ENCODE measurements around the gene DLEC1. TPM values are rescaled to one million over a fixed set of nuclear protein-coding genes. Genes with fewer than 3 reads are reported as not detected.

The DLEC1 gene
- total RNA-seq: 1 to 10 TPM in 4 of 8 experiments, under 1 TPM in 4; 0.27 to 3.5 (median 0.81) TPM

GRCh38 chr3:38039101-38039898 lies at the start of gene DLEC1:
TSS of gene DLEC1 (plus strand) at chr3:38039208. CDS start at chr3:38039226, 18 bp downstream.
- in situ Hi-C loops (cut with MboI; ENCODE audit: low pct_unique_long_range_greater_than_20kb in 2 of 9, low sequenced_read_pairs in 9 of 9, unreplicated experiment in 9 of 9): no loop called here
- WGBS, 10 experiments: 0 to 30% (median 11%) methylated on average over 2 to 44 of the region's 67 CpGs; no CpG with 5 or more reads in 3 of the 10 experiments
- Histone ChIP-seq H3K4me3 (peak within 1 kb of the TSS; percentile 31 to 43 (median 35)), H3K27ac (no peak within 1 kb of the TSS), H3K4me1 (replicated peaks in 1 of 2) (peaks cover 3 to 8% of the 10 kb centered on the region in 2 donors)
- peak in 6 of 8 experiments; percentile 79 to 89 (median 86) for ATAC-seq (replicated peaks in 6 of 8)

GRCh38 chr3:37989821-37990480 lies 49.1 kb upstream of the DLEC1 start:
- in situ Hi-C loops (cut with MboI; ENCODE audit: low pct_unique_long_range_greater_than_20kb in 2 of 9, low sequenced_read_pairs in 9 of 9, unreplicated experiment in 9 of 9): no loop called here
- Histone ChIP-seq H3K4me3 (no peak overlapping the region), H3K4me1 (replicated peaks in 1 of 2) (no peaks in the 10 kb centered on the region), H3K27ac (no peak overlapping the region)
- no peak for ATAC-seq (replicated peaks in 6 of 8)
- 17 to 100% (median 93%) methylated on average over 1 to 3 of the region's 7 CpGs; no CpG with 5 or more reads in 6 of the 10 experiments for WGBS, 10 experiments

- Histone ChIP-seq H3K4me3 (no peak within 1 kb of the TSS), H3K27ac (no peak within 1 kb of the TSS), H3K4me1 (replicated peaks in 1 of 2) (no peaks in the 10 kb centered on the region)
- WGBS, 10 experiments: 52 to 94% methylated on average over 5 to 6 of the region's 10 CpGs; no CpG with 5 or more reads in 8 of the 10 experiments
- in situ Hi-C loops (cut with MboI; ENCODE audit: low pct_unique_long_range_greater_than_20kb in 2 of 9, low sequenced_read_pairs in 9 of 9, unreplicated experiment in 9 of 9): no loop called here
- ATAC-seq (replicated peaks in 6 of 8): peak in 4 of 8 experiments; percentile 3 to 45 (median 26)
Observed at GRCh38 chr3:37990527-37990926, 48.5 kb upstream of the DLEC1 start, which contains the start of gene VILL. TSS of gene VILL (plus strand) at chr3:37990786. CDS start at chr3:37993673, 2,887 bp downstream.

- in situ Hi-C loops (cut with MboI; ENCODE audit: low pct_unique_long_range_greater_than_20kb in 2 of 9, low sequenced_read_pairs in 9 of 9, unreplicated experiment in 9 of 9): no loop called here
- H3K4me3 ChIP-seq: no peak overlapping the region
- WGBS, 10 experiments: 67% methylated on average over 1 of the region's 6 CpGs; no CpG with 5 or more reads in 9 of the 10 experiments
Observed at GRCh38 chr3:37991109-37991508, 47.9 kb upstream of the DLEC1 start.

GRCh38 chr3:37991823-37992222 lies 47.2 kb upstream of the DLEC1 start:
- Histone ChIP-seq H3K4me3 (no peak overlapping the region), H3K4me1 (replicated peaks in 1 of 2) (no peaks in the 10 kb centered on the region), H3K27ac (no peak overlapping the region)
- ATAC-seq (replicated peaks in 6 of 8): no peak
- WGBS, 10 experiments: 73% methylated on average over 6 of the region's 7 CpGs; no CpG with 5 or more reads in 9 of the 10 experiments
- in situ Hi-C loops (cut with MboI; ENCODE audit: low pct_unique_long_range_greater_than_20kb in 2 of 9, low sequenced_read_pairs in 9 of 9, unreplicated experiment in 9 of 9): no loop called here

More at GRCh38 chr3:37991109-37991508, 47.9 kb upstream of the DLEC1 start:
- Histone ChIP-seq H3K27ac (no peak overlapping the region), H3K4me1 (replicated peaks in 1 of 2) (no peaks in the 10 kb centered on the region)
- peak in 1 of 8 experiments; percentile 12 for ATAC-seq (replicated peaks in 6 of 8)

GRCh38 chr3:37992271-37993066 lies 46.5 kb upstream of the DLEC1 start:
- ATAC-seq (replicated peaks in 6 of 8): no peak
- 60 to 100% (median 70%) methylated on average over 1 to 6 of the region's 9 CpGs; no CpG with 5 or more reads in 3 of the 10 experiments for WGBS, 10 experiments
- Histone ChIP-seq H3K4me1 (replicated peaks in 1 of 2) (no peaks in the 10 kb centered on the region), H3K4me3 (no peak overlapping the region), H3K27ac (no peak overlapping the region)
- in situ Hi-C loops (cut with MboI; ENCODE audit: low pct_unique_long_range_greater_than_20kb in 2 of 9, low sequenced_read_pairs in 9 of 9, unreplicated experiment in 9 of 9): no loop called here

GRCh38 chr3:37993067-37993455 lies 45.9 kb upstream of the DLEC1 start:
- 37 to 100% (median 82%) methylated on average over 1 to 7 of the region's 8 CpGs; no CpG with 5 or more reads in 2 of the 10 experiments for WGBS, 10 experiments
- in situ Hi-C loops (cut with MboI; ENCODE audit: low pct_unique_long_range_greater_than_20kb in 2 of 9, low sequenced_read_pairs in 9 of 9, unreplicated experiment in 9 of 9): no loop called here
- no peak for ATAC-seq (replicated peaks in 6 of 8)
- Histone ChIP-seq H3K4me3 (no peak overlapping the region), H3K27ac (no peak overlapping the region), H3K4me1 (replicated peaks in 1 of 2) (no peaks in the 10 kb centered on the region)

GRCh38 chr3:37993460-37993819 lies 45.6 kb upstream of the DLEC1 start:
- ATAC-seq (replicated peaks in 6 of 8): no peak

GRCh38 chr3:37993820-37994638 lies 45.0 kb upstream of the DLEC1 start:
- Histone ChIP-seq H3K4me1 (replicated peaks in 1 of 2) (peaks cover 0 to 6% of the 10 kb centered on the region in 2 donors), H3K27ac (no peak overlapping the region), H3K4me3 (no peak overlapping the region)
- in situ Hi-C loops (cut with MboI; ENCODE audit: low pct_unique_long_range_greater_than_20kb in 2 of 9, low sequenced_read_pairs in 9 of 9, unreplicated experiment in 9 of 9): no loop called here
- 0 to 71% (median 30%) methylated on average over 2 to 11 of the region's 49 CpGs; no CpG with 5 or more reads in 5 of the 10 experiments for WGBS, 10 experiments
- peak in 3 of 8 experiments; percentile 64 to 75 (median 73) for ATAC-seq (replicated peaks in 6 of 8)

More at GRCh38 chr3:37993460-37993819, 45.6 kb upstream of the DLEC1 start:
- Histone ChIP-seq H3K4me3 (no peak overlapping the region), H3K4me1 (replicated peaks in 1 of 2) (peaks cover 0 to 3% of the 10 kb centered on the region in 2 donors), H3K27ac (no peak overlapping the region)
- 33 to 100% (median 67%) methylated on average over 1 to 2 of the region's 6 CpGs; no CpG with 5 or more reads in 5 of the 10 experiments for WGBS, 10 experiments
- in situ Hi-C loops (cut with MboI; ENCODE audit: low pct_unique_long_range_greater_than_20kb in 2 of 9, low sequenced_read_pairs in 9 of 9, unreplicated experiment in 9 of 9): no loop called here

- no peak overlapping the region for H3K4me3 ChIP-seq
Observed at GRCh38 chr3:37994639-37994972, 44.4 kb upstream of the DLEC1 start.

GRCh38 chr3:37995652-37996641 lies 43.1 kb upstream of the DLEC1 start:
- Histone ChIP-seq H3K4me3 (no peak overlapping the region), H3K4me1 (replicated peaks in 1 of 2) (peaks cover 9 to 19% of the 10 kb centered on the region in 2 donors), H3K27ac (no peak overlapping the region)
- no peak for ATAC-seq (replicated peaks in 6 of 8)
- in situ Hi-C loops (cut with MboI; ENCODE audit: low pct_unique_long_range_greater_than_20kb in 2 of 9, low sequenced_read_pairs in 9 of 9, unreplicated experiment in 9 of 9): no loop called here
- WGBS, 10 experiments: 20 to 100% (median 89%) methylated on average over 1 to 4 of the region's 10 CpGs; no CpG with 5 or more reads in 3 of the 10 experiments

More at GRCh38 chr3:37994639-37994972, 44.4 kb upstream of the DLEC1 start:
- Histone ChIP-seq H3K27ac (no peak overlapping the region), H3K4me1 (replicated peaks in 1 of 2) (peaks cover 5 to 12% of the 10 kb centered on the region in 2 donors)
- no peak for ATAC-seq (replicated peaks in 6 of 8)
- WGBS, 10 experiments: 0 to 90% (median 81%) methylated on average over 1 to 2 of the region's 2 CpGs; no CpG with 5 or more reads in 2 of the 10 experiments
- in situ Hi-C loops (cut with MboI; ENCODE audit: low pct_unique_long_range_greater_than_20kb in 2 of 9, low sequenced_read_pairs in 9 of 9, unreplicated experiment in 9 of 9): no loop called here

All from motor neuron (in vitro differentiated cells).